Measurements from ENCODE around the gene C9.
"Not testable (repeated sequence)": the region's sequence is repeated elsewhere in the genome, so short reads cannot be mapped to it uniquely, and the experiment has no call there.

C9 gene

GRCh38 chr5:39260095-39260494 is 104.2 kb downstream of the C9 start:
- DNase-seq (ENCODE audit: low spot score) = no peak

- no peak for DNase-seq (ENCODE audit: low spot score)
These were observed 106.7 kb downstream of the C9 start for GRCh38 chr5:39257554-39257953.

DNA sequence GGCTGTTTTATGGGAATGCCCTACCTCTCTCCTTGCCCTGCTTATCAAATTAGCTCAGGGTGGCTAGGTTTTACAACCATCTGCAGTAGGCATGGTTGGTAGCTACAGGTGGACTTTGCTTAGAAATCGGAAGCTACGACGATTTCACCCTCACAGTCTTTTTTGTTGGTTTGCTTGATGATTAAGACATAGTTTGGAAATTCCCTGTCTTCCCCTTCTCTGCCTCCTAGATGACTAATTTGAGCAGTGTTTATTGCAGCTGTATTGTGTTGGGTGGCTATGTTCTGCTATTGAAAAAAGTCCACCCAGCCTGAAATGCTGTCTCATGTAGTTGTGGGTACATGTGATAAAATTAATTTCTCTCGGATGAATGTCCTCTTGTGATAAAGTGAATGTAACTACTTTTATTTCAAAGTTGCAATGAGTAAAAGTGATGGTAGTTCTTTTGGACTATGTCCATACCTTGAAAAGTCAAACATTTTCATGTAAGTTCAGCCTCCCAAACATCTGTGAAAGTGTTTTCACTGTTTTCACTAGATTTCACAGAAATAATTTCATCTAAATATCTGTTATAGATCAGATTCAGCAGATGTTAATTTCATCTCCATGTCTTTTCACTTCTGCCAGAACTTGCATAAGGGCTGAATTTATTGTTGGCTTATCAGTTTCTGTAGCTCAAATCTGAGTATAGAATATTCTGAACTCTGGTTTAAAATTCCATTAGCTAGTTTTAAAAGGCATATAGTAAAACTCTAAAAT is 107.6 kb downstream of the C9 start:
- DNase-seq (ENCODE audit: low spot score) = no peak

GRCh38 chr5:39255406-39255805 is 108.9 kb downstream of the C9 start:
- DNase-seq (ENCODE audit: low spot score) = no peak

GRCh38 chr5:39254671-39255070 is 109.6 kb downstream of the C9 start:
- no peak for DNase-seq (ENCODE audit: low spot score)

- DNase-seq (ENCODE audit: low spot score) = no peak
These were observed 111.1 kb downstream of the C9 start for GRCh38 chr5:39253196-39253595.

DNA sequence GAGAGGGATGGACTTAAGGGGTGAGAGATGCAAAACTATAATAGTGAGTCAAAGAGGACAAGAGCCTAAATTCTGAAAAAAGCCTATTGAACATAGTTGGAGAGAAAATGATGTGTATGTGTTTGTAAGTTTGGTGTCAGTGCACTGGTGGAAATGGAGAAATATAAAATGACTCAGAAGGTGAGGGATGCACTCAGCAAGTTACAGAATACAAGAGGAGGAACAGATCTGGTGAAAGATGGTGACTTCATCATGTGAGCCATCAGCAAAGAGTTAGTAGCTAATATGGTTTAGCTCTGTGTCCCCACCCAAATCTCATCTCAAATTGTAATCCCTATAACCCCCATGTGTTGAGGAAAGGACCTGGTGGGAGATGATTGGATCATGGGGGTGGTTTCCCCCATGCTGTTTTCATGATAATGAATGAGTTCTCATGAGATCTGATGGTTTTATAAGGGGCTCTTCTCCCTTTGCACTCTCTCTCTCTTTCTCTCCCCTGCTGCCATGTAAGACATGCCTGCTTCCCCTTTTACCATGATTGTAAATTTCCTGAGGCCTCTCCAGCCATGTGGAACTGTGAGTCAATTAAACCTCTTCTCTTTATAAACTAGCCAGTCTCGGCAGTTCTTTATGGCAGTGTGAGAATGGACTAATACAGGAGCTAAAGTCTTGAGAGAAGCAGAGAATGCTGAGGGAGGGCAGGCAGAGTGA is 114.6 kb downstream of the C9 start:
- DNase-seq (ENCODE audit: low spot score) = no peak

DNA sequence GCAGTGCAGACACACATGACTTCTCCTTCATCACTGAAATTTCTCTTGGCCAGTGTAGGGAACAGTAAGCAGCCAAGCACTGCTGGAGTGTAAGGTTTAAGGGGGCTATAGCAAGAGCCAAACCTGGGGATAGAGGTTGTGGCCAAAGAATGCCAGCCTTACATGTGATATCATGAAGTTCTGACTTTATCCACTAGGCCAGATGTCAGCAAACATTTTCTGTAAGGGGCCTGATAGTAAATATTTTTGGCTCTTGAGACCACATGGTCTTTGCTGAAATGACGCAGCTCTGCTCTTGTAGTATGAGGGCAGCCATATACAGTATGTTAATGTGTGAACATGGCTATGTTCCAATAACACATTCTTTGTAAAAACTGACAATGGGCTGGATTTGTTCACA is 115.2 kb downstream of the C9 start:
- DNase-seq (ENCODE audit: low spot score) = no peak

DNA sequence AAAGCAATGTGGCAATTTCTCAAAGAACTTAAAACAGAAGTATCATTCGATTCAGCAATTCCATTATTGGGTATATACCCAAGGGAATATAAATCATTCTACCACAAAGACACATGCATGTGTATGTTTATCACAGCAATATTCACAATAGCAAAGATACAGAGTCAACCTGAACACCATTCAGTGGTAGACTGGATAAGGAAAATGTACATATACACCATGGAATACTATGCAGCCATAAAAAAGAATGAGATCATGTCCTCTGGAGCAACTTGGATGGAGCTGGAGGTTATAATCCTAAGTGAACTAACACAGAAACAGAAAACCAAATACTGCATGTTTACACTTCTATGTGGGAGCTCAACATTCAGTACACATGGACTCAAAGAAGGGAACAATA is 123.5 kb downstream of the C9 start:
- no peak for DNase-seq (ENCODE audit: low spot score)

GRCh38 chr5:39238366-39239105 is 125.8 kb downstream of the C9 start:
- DNase-seq (ENCODE audit: low spot score) = no peak

DNA sequence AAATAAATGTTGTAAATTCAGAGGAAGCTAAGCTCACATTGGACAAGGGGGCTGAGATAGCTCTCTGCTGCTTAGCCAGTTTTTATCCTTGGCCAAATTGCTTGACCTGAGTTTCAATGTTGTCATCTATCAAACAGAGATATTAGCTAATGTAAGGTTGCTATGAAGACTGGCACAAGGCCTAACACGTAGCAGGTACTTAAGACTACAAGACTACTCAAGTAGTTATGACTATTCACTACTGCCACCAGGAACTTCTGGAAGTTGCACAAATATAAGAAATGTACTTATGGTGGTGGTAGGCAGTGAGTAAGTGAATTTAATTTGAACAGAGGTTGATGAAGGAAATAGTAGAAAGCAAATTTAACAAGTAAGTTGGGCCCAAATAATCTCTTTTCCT is 127.6 kb downstream of the C9 start:
- DNase-seq (ENCODE audit: low spot score) = no peak

- DNase-seq (ENCODE audit: low spot score) = no peak
These were observed 128.6 kb downstream of the C9 start for GRCh38 chr5:39235648-39236047.

DNA sequence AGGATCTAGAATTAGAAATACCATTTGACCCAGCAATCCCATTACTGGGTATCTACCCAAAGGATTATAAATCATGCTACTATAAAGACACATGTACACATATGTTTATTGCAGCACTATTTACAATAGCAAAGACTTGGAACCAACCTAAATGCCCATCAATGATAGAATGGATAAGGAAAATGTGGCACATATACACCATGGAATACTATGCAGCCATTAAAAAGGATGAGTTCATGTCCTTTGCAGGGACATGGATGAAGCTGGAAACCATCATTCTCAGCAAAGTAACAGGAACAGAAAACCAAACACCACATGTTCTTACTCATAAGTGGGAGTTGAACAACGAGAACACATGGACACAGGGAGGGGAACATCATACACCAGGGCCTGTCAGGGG is 129.8 kb downstream of the C9 start:
- not testable (repeated sequence) for DNase-seq (ENCODE audit: low spot score)
